GM12892 (cell line): ENCODE data around the gene IL17RE.

Source experiments
- POLR2A ChIP-seq: IDR thresholded peaks from 2 replicates; pipeline ENCODE4 v1.6.1; 2011; ENCODE audit warnings: low read depth, low read length, control low read depth
- POLR2AphosphoS5 ChIP-seq: IDR thresholded peaks from 2 replicates; pipeline ENCODE4 v1.6.1; 2011; ENCODE audit warnings: low read depth, low read length, control low read depth
- TAF1 ChIP-seq: IDR thresholded peaks from 2 replicates; pipeline ENCODE4 v1.6.1; 2011; ENCODE audit warnings: low read depth, mild to moderate bottlenecking, control low read depth, low read length, borderline replicate concordance

GRCh38 chr3:9912294-9912935, 9.8 kb downstream of the IL17RE start:
- TF ChIP-seq POLR2A (no peak), POLR2AphosphoS5 (no peak), TAF1 (no peak)
